ENCODE measurements around the gene TMEM245. TPM values are rescaled to one million over a fixed set of nuclear protein-coding genes. Genes with fewer than 3 reads are reported as not detected.
"Not testable (repeated sequence)": the region's sequence is repeated elsewhere in the genome, so short reads cannot be mapped to it uniquely, and the experiment has no call there.

The TMEM245 gene
- total RNA-seq, 1 donor from 2014 or later, result 57.1 TPM

- TF ChIP-seq, protein P1, sequence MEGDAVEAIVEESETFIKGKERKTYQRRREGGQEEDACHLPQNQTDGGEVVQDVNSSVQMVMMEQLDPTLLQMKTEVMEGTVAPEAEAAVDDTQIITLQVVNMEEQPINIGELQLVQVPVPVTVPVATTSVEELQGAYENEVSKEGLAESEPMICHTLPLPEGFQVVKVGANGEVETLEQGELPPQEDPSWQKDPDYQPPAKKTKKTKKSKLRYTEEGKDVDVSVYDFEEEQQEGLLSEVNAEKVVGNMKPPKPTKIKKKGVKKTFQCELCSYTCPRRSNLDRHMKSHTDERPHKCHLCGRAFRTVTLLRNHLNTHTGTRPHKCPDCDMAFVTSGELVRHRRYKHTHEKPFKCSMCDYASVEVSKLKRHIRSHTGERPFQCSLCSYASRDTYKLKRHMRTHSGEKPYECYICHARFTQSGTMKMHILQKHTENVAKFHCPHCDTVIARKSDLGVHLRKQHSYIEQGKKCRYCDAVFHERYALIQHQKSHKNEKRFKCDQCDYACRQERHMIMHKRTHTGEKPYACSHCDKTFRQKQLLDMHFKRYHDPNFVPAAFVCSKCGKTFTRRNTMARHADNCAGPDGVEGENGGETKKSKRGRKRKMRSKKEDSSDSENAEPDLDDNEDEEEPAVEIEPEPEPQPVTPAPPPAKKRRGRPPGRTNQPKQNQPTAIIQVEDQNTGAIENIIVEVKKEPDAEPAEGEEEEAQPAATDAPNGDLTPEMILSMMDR (conservative IDR thresholded peaks at IDR 0.05; ENCODE audit: low read depth, low read length), result no peak
- no peak overlapping the region for H3K4me3 ChIP-seq (ENCODE audit: low read depth, low read length)
- DNase-seq (ENCODE audit: low read depth), result no peak
These were observed 128.3 kb downstream of the TMEM245 start for GRCh38 chr9:108991479-108991878.

GRCh38 chr9:108983885-108984284 is 135.9 kb downstream of the TMEM245 start:
- TF ChIP-seq, protein P1 (conservative IDR thresholded peaks at IDR 0.05; ENCODE audit: low read depth, low read length), result no peak
- DNase-seq (ENCODE audit: low read depth), result no peak
- H3K4me3 ChIP-seq (ENCODE audit: low read depth, low read length), result no peak overlapping the region

DNA sequence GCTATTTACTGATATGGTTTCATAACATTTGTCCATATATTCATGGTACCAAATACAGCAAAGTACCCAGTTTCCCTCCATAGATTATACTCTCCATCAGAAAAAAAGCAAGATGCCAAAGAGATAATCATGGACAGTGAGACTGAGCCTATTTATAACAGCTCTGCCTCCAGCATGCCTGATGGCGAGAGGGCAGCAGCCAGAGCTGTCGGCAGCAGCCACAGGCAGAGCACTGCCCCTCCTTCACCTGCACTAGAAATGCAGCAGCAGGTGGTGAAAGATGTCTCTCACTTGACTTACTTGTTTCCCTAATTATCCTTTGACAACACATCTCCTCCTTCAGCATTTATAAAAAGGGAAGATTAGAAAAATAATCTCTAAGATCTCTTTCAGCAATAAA is 138.9 kb downstream of the TMEM245 start:
- TF ChIP-seq, protein P1 (conservative IDR thresholded peaks at IDR 0.05; ENCODE audit: low read depth, low read length), result no peak

GRCh38 chr9:108978205-108978604 is 141.5 kb downstream of the TMEM245 start:
- TF ChIP-seq, protein P1 (conservative IDR thresholded peaks at IDR 0.05; ENCODE audit: low read depth, low read length), result no peak
- H3K4me3 ChIP-seq (ENCODE audit: low read depth, low read length), result no peak overlapping the region
- no peak for DNase-seq (ENCODE audit: low read depth)

More for the DNA sequence above, 138.9 kb downstream of the TMEM245 start:
- H3K4me3 ChIP-seq (ENCODE audit: low read depth, low read length), result no peak overlapping the region
- no peak for DNase-seq (ENCODE audit: low read depth)

DNA sequence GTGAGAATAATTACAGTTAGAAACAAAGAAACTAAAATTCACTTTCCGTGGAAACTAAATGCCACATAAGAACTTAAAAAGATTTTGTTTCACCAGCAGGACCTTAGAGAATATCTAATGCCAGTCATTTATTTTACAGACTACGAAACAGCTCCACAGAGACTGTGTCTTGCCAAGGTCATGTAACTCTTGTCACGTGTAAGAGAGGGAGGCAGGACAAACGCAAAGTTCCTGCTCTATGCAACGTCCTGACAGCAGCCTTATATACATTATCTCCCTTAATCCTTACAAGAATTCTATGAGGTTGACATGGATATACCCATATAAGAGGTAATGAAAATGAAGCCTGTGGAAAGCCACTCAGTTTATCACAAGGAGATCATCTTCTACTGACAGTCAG is 145.9 kb downstream of the TMEM245 start:
- TF ChIP-seq, protein P1 (conservative IDR thresholded peaks at IDR 0.05; ENCODE audit: low read depth, low read length), result no peak
- DNase-seq (ENCODE audit: low read depth), result no peak
- no peak overlapping the region for H3K4me3 ChIP-seq (ENCODE audit: low read depth, low read length)

DNA sequence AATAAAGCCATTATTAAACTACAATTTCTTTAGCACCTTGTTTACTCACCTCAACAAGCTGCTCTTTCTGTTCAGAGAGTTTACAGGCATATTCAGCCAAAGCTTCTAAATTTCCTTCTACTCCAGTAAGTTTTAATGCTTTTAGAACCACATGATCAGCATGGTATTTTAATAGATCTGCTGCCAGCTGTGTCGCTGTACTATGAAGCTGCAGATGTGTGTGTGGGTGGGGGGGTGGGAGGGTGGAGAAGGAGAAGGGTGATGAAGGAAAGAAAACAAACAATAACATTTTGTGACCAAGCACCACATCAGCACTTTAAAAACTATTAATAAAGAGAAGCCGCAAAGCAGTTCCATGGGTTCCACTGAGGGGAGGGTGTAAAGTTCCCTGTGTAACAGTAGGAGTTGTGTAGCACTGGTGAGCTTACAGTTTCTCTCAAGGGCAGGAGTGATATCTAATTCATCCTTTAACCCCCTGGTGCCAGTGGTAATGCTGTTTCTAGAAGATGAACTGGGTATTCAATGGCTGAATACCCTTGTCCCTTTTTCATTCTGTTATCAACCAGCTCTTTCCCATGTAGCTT is 147.0 kb downstream of the TMEM245 start:
- TF ChIP-seq, protein P1 (conservative IDR thresholded peaks at IDR 0.05; ENCODE audit: low read depth, low read length), result no peak

DNA sequence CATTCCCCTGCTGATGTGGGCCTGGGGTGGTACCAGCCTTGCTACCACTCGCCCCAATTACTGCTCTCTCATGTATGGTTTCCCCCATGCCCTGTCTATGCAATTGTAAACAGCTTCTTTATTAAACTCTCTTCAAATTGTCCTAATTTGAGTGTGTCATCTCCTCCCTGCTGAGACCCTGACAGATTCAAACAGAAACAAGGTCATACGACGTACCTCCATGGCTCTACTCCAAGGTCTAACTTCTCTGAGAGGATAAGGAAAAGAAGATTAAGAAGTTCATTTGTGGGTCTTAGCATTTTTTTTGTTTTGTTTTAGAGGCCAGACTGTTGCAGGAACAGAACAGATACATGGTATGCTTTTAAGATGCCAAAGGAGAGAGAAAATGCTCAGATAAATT is 147.6 kb downstream of the TMEM245 start:
- H3K4me3 ChIP-seq (ENCODE audit: low read depth, low read length), result no peak overlapping the region
- no peak for DNase-seq (ENCODE audit: low read depth)
- TF ChIP-seq, protein P1 (conservative IDR thresholded peaks at IDR 0.05; ENCODE audit: low read depth, low read length), result no peak

More for the DNA sequence above, 147.0 kb downstream of the TMEM245 start:
- H3K4me3 ChIP-seq (ENCODE audit: low read depth, low read length), result no peak overlapping the region
- no peak for DNase-seq (ENCODE audit: low read depth)

- not testable (repeated sequence) for H3K4me3 ChIP-seq (ENCODE audit: low read depth, low read length); DNase-seq (ENCODE audit: low read depth)
These were observed 148.4 kb downstream of the TMEM245 start for GRCh38 chr9:108971392-108971791.
